K562 (cell line): ENCODE measurements around the gene SLMAP. TPM values are rescaled to one million over a fixed set of nuclear protein-coding genes. Genes with fewer than 3 reads are reported as not detected.
A peak's percentile ranks its signal among the peaks of the same experiment; 100 is the strongest.

Experiments
- EGR1 ChIP-seq: fragments of 450-650 bp; conservative IDR thresholded peaks from 2 replicates; pipeline ENCODE4 v1.6.1; 2017; ENCODE audit warnings: mild to moderate bottlenecking
- ELF1 ChIP-seq: fragments of 200-800 bp; sonication (Bioruptor generic); IDR thresholded peaks from 2 replicates; pipeline ENCODE4 v1.6.1; 2016; ENCODE audit warnings: missing genetic modification characterization, missing compliant biosample characterization
- FOXM1 ChIP-seq, 2 experiments: fragments of 450-650 bp in 1 of 2; sonication (generic) in 1 of 2; formaldehyde crosslinking in 1 of 2; IDR thresholded peaks; 2 replicates each; pipeline versions ENCODE4 v1.6.1 to v1.9.0; 2017 to 2022; ENCODE audit warnings: low read depth in 2 of 2, mild to moderate bottlenecking in 2 of 2, missing genetic modification reagents in 1 of 2, moderate library complexity in 1 of 2
- HNRNPH1 ChIP-seq: fragments of 200-400 bp; formaldehyde crosslinking; optimal IDR thresholded peaks from 2 replicates; pipeline ENCODE3; 2017; ENCODE audit warnings: low read depth, mild to moderate bottlenecking, low read length, moderate library complexity
- HOXB6 ChIP-seq: fragments of 250-450 bp; sonication (Bioruptor Pico); IDR thresholded peaks from 2 replicates; pipeline ENCODE4 v1.5.1; 2022; ENCODE audit warnings: mild to moderate bottlenecking, borderline replicate concordance
- MCM7 ChIP-seq, 2 experiments: fragments of 450-650 bp; IDR thresholded peaks; 2 replicates each; pipeline ENCODE4 v1.6.1; 2016 to 2018
- NFE2L1 ChIP-seq: fragments of 450-650 bp; IDR thresholded peaks from 2 replicates; pipeline ENCODE4 v1.6.1; 2016; ENCODE audit warnings: missing genetic modification characterization, low read depth, mild to moderate bottlenecking, missing compliant biosample characterization, moderate library complexity, borderline replicate concordance
- PRDM10 ChIP-seq: fragments of 450-650 bp; IDR thresholded peaks from 2 replicates; pipeline ENCODE4 v1.6.1; 2018; ENCODE audit not compliant: partially characterized antibody
- PTRF ChIP-seq: fragments of 450-650 bp; IDR thresholded peaks from 2 replicates; pipeline ENCODE4 v1.6.1; 2016; ENCODE audit warnings: mild to moderate bottlenecking, missing genetic modification characterization, missing compliant biosample characterization
- RAD21 ChIP-seq, 2 experiments: fragments of 250-450 bp in 1 of 2; fragments of 450-650 bp in 1 of 2; sonication (Bioruptor Pico) in 1 of 2; formaldehyde crosslinking in 1 of 2; IDR thresholded peaks in 1 of 2; conservative IDR thresholded peaks in 1 of 2; 2 replicates each; pipeline versions ENCODE4 v1.4.0 to v1.8.0; 2020 to 2022; ENCODE audit warnings: mild to moderate bottlenecking in 2 of 2, moderate library complexity in 1 of 2
- RBM22 ChIP-seq: fragments of 200-400 bp; formaldehyde crosslinking; IDR thresholded peaks from 2 replicates; pipeline ENCODE4 v1.6.1; 2018; ENCODE audit warnings: low read length, low read depth; ENCODE audit not compliant: poor library complexity, severe bottlenecking
- RFX1 ChIP-seq: fragments of 450-650 bp; IDR thresholded peaks from 2 replicates; pipeline ENCODE4 v1.6.1; 2016; ENCODE audit warnings: mild to moderate bottlenecking, moderate library complexity
- SUPT5H ChIP-seq: fragments of 450-650 bp; IDR thresholded peaks from 2 replicates; pipeline ENCODE4 v1.6.1; 2016
- TAF1 ChIP-seq: IDR thresholded peaks from 2 replicates; pipeline ENCODE4 v1.6.1; 2011; ENCODE audit warnings: mild to moderate bottlenecking, low read length, moderate library complexity; ENCODE audit not compliant: insufficient read depth, control insufficient read depth, severe bottlenecking; ENCODE audit errors: extremely low read depth
- TCF7 ChIP-seq: sonication (generic); IDR thresholded peaks from 2 replicates; pipeline ENCODE4 v1.6.1; 2016; ENCODE audit warnings: antibody characterized with exemption, borderline replicate concordance
- TEAD1 ChIP-seq, 2 experiments: fragments of 450-650 bp in 1 of 2; sonication (generic) in 1 of 2; formaldehyde crosslinking; IDR thresholded peaks; 2 replicates each; pipeline versions ENCODE4 v1.4.0 to v1.8.0; 2020 to 2022; ENCODE audit warnings: mild to moderate bottlenecking in 2 of 2, missing genetic modification reagents in 1 of 2
- ZKSCAN8 ChIP-seq: fragments of 200-800 bp; sonication (Bioruptor generic); IDR thresholded peaks from 2 replicates; pipeline ENCODE4 v1.6.1; 2016; ENCODE audit warnings: missing genetic modification characterization, missing compliant biosample characterization
- polyA plus RNA-seq, 8 experiments: library from polyadenylated mRNA; depleted of rRNA in 4 of 8; stranded (reverse) in 5 of 8; unstranded in 3 of 8; fragments of >200 nt; fragmentation: Nextera tagmentation in 2 of 8; fragmentation: Illumina TruSeq in 1 of 8; extraction: Ambion mirVana in 2 of 8; extraction: Trizol in 1 of 8; gene quantifications; 2 replicates each; pipeline versions ENCODE4 v1.2.1 to v1.2.3, GENCODE V29; 2011 to 2014; ENCODE audit warnings: inconsistent platforms in 1 of 8, missing spikeins in 1 of 8
- total RNA-seq, 7 experiments: library from RNA; depleted of rRNA in 6 of 7; stranded (reverse); fragments of >200 nt in 6 of 7; fragmentation: Illumina TruSeq in 2 of 7; extraction: Trizol in 2 of 7; gene quantifications; 2 replicates each; pipeline versions ENCODE4 v1.2.1 to v1.2.3, GENCODE V29; 2011 to 2021; ENCODE audit warnings: low replicate concordance in 1 of 7
- TF ChIP-seq, protein P1 (sequence below): sonication (generic); formaldehyde crosslinking; IDR thresholded peaks from 2 replicates; pipeline ENCODE4 v1.9.0; 2022; ENCODE audit warnings: mild to moderate bottlenecking, missing genetic modification reagents
- TF ChIP-seq, protein P2 (sequence below): fragments of 250-450 bp; sonication (Bioruptor Pico); IDR thresholded peaks from 2 replicates; pipeline ENCODE4 v1.8.0; 2021; ENCODE audit warnings: moderate library complexity, mild to moderate bottlenecking, inconsistent platforms
- TF ChIP-seq, protein P3 (sequence below): sonication (generic); formaldehyde crosslinking; IDR thresholded peaks from 2 replicates; pipeline ENCODE4 v1.8.1; 2023; ENCODE audit warnings: mild to moderate bottlenecking, missing genetic modification reagents, moderate library complexity

SLMAP gene
- total and polyA plus RNA-seq, 9 of the 15 experiments (the other 6 are each of a cell fraction or from before 2014, with no cell fraction given), result 12.1 to 50.7 (median 28.3) TPM

DNA sequence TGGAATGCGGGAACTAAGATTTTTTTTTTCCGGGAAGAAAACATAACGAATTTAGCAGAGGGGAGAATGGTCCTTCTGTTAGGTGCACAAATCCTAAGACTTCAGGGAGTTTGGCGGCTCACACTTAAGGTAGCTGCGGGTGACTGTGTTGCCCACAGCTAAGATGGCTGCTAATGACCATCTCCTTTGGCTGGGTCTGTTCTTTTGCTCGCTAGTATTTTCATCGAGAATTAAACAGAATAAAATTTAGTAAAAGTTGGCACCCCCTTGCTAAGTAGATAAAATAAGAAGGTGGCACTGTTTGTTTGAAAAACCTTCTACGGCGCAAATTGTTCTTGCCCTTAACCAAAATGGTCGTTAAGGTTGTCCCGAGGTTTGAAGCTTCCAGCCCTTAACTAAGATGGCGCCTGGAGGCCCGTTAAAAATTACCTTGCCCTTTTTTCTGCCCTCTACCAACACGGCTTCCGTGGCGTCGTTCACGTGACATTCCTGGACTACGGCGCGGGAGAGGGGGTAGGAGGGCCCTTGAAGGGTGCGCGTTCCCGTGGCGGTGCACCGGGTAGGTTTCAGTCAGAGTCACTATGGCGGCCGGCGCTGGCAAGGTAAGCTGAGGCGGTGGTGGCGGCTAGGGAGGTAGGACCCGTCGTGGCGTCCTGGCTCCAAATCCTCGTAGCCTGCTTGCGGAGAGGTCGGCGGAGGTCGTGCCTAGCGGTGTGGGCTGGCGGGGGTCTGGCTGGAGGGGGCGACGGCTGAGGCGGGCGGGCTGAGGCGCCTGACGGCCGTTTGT lies at the start of gene SLMAP (continued):
- TF ChIP-seq PRDM10 (no peak), RBM22 (no peak), SUPT5H (peak; percentile 84), ZKSCAN8 (CRISPR knock-in tag) (peak; percentile 70; the same call in 1 of the 2 replicates), HNRNPH1 (no peak), FOXM1 (IDR thresholded peaks at IDR 0.05; ENCODE audit: low read depth) (no peak), FOXM1 (CRISPR knock-in tag; IDR thresholded peaks at IDR 0.05; ENCODE audit: low read depth) (no peak), ELF1 (tag) (no peak), TEAD1 (CRISPR knock-in tag; IDR thresholded peaks at IDR 0.05) (peak; percentile 83 to 92), RFX1 (no peak), RAD21 (CRISPR knock-in tag; conservative IDR thresholded peaks at IDR 0.05 in 1 of 2, IDR thresholded peaks at IDR 0.05 in 1 of 2) (no peak), HOXB6 (CRISPR knock-in tag) (no peak), NFE2L1 (tag) (no peak), MCM7 (IDR thresholded peaks at IDR 0.05) (no peak), PTRF (tag) (no peak), TCF7 (no peak), EGR1 (no peak), TAF1 (peak; percentile 78)
- TF ChIP-seq, protein P1, sequence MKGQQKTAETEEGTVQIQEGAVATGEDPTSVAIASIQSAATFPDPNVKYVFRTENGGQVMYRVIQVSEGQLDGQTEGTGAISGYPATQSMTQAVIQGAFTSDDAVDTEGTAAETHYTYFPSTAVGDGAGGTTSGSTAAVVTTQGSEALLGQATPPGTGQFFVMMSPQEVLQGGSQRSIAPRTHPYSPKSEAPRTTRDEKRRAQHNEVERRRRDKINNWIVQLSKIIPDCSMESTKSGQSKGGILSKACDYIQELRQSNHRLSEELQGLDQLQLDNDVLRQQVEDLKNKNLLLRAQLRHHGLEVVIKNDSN, result peak; percentile 97
- TF ChIP-seq, protein P2, sequence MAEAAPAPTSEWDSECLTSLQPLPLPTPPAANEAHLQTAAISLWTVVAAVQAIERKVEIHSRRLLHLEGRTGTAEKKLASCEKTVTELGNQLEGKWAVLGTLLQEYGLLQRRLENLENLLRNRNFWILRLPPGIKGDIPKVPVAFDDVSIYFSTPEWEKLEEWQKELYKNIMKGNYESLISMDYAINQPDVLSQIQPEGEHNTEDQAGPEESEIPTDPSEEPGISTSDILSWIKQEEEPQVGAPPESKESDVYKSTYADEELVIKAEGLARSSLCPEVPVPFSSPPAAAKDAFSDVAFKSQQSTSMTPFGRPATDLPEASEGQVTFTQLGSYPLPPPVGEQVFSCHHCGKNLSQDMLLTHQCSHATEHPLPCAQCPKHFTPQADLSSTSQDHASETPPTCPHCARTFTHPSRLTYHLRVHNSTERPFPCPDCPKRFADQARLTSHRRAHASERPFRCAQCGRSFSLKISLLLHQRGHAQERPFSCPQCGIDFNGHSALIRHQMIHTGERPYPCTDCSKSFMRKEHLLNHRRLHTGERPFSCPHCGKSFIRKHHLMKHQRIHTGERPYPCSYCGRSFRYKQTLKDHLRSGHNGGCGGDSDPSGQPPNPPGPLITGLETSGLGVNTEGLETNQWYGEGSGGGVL (CRISPR knock-in tag), result no peak
- TF ChIP-seq, protein P3, sequence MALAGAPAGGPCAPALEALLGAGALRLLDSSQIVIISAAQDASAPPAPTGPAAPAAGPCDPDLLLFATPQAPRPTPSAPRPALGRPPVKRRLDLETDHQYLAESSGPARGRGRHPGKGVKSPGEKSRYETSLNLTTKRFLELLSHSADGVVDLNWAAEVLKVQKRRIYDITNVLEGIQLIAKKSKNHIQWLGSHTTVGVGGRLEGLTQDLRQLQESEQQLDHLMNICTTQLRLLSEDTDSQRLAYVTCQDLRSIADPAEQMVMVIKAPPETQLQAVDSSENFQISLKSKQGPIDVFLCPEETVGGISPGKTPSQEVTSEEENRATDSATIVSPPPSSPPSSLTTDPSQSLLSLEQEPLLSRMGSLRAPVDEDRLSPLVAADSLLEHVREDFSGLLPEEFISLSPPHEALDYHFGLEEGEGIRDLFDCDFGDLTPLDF, result no peak
